Measurements from ENCODE around the gene MACF1. TPM values are rescaled to one million over a fixed set of nuclear protein-coding genes. Genes with fewer than 3 reads are reported as not detected.
"Not testable (repeated sequence)": the region's sequence is repeated elsewhere in the genome, so short reads cannot be mapped to it uniquely, and the experiment has no call there.

Gene MACF1
- total and polyA plus RNA-seq, 8 donors = 16.8 to 662 (median 236) TPM

DNA sequence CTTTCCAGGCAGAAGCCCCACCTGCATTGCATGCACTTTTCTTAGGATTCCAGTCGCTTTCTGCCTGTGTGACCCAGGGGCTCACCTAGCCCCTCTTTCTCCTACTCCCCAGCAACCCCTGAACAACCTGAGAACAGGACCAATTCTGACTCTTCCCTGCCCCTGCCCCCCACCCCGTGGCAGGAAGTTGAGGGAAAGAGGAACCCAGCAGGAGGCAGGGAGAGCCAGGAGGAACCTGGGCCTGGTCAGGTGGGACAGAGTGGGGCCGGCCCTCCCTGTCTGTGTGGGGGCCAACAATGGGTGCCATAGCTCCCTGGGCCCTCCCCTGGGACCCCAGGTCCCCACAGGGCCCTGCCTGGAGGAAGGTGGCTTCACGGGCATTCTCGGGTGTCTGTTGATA lies 293.1 kb downstream of the MACF1 start:
- TF ChIP-seq, protein P1, sequence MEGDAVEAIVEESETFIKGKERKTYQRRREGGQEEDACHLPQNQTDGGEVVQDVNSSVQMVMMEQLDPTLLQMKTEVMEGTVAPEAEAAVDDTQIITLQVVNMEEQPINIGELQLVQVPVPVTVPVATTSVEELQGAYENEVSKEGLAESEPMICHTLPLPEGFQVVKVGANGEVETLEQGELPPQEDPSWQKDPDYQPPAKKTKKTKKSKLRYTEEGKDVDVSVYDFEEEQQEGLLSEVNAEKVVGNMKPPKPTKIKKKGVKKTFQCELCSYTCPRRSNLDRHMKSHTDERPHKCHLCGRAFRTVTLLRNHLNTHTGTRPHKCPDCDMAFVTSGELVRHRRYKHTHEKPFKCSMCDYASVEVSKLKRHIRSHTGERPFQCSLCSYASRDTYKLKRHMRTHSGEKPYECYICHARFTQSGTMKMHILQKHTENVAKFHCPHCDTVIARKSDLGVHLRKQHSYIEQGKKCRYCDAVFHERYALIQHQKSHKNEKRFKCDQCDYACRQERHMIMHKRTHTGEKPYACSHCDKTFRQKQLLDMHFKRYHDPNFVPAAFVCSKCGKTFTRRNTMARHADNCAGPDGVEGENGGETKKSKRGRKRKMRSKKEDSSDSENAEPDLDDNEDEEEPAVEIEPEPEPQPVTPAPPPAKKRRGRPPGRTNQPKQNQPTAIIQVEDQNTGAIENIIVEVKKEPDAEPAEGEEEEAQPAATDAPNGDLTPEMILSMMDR (IDR thresholded peaks at IDR 0.05) = no peak
- TF ChIP-seq POLR2A (IDR thresholded peaks at IDR 0.05) (no peak), EP300 (IDR thresholded peaks at IDR 0.05) (no peak), POLR2AphosphoS5 (IDR thresholded peaks at IDR 0.05) (no peak)
- Histone ChIP-seq H3K27ac (peak overlapping the region in 1 of 5 donors; percentile 16), H3K9me3 (no peaks in the 10 kb centered on the region), H3K36me3 (no peaks in the 10 kb centered on the region), H3K27me3 (peaks cover 0 to 29% (median 6%) of the 10 kb centered on the region in 3 donors), H3K4me1 (no peaks in the 10 kb centered on the region), H3K4me3 (no peak overlapping the region)
- WGBS, 5 donors = 60 to 75% (median 66%) methylated on average over 3 to 5 of the region's 5 CpGs
- no peak for DNase-seq
- intact Hi-C loops (cut with DNase I; ENCODE audit: low total_unique reads) = no loop called here

DNA sequence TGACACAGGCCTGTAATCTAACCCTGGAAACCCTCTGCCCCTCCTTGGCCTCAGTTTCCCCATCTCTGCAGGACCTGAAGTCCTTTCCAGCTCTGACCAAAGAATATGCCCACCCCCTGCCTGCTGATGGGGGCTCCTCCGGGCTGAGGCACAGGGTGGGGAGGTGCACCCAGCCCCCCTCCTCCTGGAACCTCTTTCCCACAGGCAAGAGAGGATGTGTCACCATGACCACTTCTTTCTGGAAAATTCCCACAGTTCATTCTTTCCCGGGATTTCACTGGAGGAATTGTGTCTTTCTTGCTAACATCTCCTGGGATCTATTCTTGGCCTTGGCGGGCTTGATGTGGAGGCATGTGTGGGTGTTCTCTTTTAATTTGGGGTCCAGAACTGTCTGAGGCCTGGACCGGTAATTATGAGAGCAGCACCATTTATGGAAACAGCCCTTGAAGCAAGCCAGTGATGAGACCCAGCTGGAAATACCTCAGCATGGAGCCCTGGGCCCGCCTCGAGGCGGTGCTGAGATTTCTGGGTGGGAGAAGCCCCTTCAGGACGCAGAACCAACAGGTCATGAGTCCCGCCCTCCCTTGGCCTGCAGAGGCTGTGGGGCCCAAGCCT lies 293.7 kb downstream of the MACF1 start:
- H3K9me3 ChIP-seq; H3K36me3 ChIP-seq; H3K4me3 ChIP-seq; H3K4me1 ChIP-seq; intact Hi-C loops (cut with DNase I; ENCODE audit: low total_unique reads): not testable (repeated sequence)
- Histone ChIP-seq H3K27ac (peak overlapping the region in 1 of 5 donors; percentile 14), H3K27me3 (peaks cover 0 to 23% (median 0%) of the 10 kb centered on the region in 3 donors)
- peak in 1 of 2 donors; percentile 79 for DNase-seq
- 67 to 84% (median 72%) methylated on average over 4 to 9 of the region's 9 CpGs for WGBS, 5 donors

DNA sequence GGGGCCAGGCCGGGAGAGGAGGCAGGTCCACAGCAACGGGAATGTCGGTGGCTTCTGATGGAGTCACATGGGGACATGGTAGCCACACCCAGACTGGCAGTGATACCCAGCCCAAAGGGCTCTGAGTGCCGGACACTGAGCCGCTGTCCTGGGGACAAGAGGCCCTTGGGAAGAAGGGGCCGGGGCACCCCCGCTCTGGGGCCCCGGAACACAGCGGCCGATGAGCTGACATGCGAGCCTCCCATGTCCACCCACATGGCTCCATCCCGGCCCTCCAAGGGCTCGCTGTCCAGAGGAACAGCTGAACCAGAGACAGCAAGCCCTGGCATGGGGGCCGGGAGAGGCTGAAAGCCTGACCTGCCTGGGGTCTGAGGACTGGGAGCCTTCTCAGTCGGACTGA lies 294.3 kb downstream of the MACF1 start:
- H3K4me1 ChIP-seq; intact Hi-C loops (cut with DNase I; ENCODE audit: low total_unique reads); H3K4me3 ChIP-seq; H3K36me3 ChIP-seq; DNase-seq; H3K9me3 ChIP-seq: not testable (repeated sequence)
- H3K27ac ChIP-seq = peak overlapping the region in 1 of 5 donors; percentile 2
- H3K27me3 ChIP-seq = peaks cover 0 to 17% (median 0%) of the 10 kb centered on the region in 3 donors
- WGBS, 5 donors = 91 to 100% (median 93%) methylated on average over 1 to 11 of the region's 15 CpGs; no CpG with 5 or more reads in 1 of the 5 donors

DNA sequence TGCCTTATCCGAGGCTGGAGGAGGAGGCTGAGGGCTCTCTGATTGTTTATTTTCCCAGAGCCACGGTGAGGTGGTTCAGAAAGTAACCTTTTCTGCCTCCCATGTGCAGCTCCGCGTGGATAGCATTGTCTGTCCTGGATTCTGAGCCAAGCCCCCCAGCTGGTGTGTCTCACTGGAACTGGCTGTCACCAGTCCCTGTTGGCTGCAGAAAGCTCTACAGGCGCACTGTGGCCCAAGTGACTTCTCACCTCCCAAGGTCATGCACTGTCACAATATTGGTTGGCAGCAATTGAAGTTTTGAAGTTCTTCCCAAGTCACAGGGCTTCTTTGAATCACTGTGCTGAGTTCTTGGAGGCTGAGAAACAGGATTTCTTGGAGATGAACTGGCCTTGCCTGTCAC lies 295.2 kb downstream of the MACF1 start:
- 58 to 66% (median 63%) methylated on average over 2 to 5 of the region's 5 CpGs for WGBS, 5 donors
- H3K27me3 ChIP-seq = peaks cover 0 to 10% (median 0%) of the 10 kb centered on the region in 3 donors
- intact Hi-C loops (cut with DNase I; ENCODE audit: low total_unique reads) = no loop called here
- no peaks in the 10 kb centered on the region for H3K36me3 ChIP-seq
- DNase-seq = no peak
- no peaks in the 10 kb centered on the region for H3K4me1 ChIP-seq
- TF ChIP-seq, protein P1 (IDR thresholded peaks at IDR 0.05) = no peak
- TF ChIP-seq POLR2AphosphoS5 (IDR thresholded peaks at IDR 0.05) = peak in 1 of 3 donors; percentile 5
- H3K9me3 ChIP-seq = no peaks in the 10 kb centered on the region
- no peak overlapping the region for H3K4me3 ChIP-seq
- H3K27ac ChIP-seq = peak overlapping the region in 4 of 5 donors; percentile 2 to 65 (median 14)

DNA sequence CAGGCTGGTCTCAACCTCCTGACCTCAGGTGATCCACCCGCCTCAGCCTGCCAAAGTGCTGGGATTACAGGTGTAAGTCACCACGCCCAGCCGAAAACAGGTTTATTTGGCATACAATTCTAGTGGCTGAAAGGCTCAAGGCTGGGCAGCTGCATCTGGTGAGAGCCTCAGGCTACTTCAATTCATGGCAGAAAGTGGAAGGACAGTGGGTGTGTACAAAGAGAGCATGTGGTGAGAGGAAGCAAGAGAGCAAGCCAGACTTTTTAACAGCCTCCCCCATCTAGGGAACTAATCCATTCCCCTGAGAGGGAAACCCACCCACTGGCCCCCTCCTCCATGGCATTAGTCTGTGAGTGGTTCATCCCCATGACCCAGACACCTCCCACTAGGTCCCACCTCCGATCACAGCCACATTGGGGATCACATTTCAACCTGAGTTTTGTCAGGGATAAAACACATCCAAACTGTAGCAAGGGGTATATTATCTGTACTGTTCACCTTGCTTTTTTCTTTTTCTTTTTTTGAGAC lies 296.4 kb downstream of the MACF1 start:
- no peaks in the 10 kb centered on the region for H3K9me3 ChIP-seq
- no peak for DNase-seq
- no peak overlapping the region for H3K27ac ChIP-seq
- peaks cover 0 to 5% (median 0%) of the 10 kb centered on the region in 3 donors for H3K27me3 ChIP-seq
- intact Hi-C loops (cut with DNase I; ENCODE audit: low total_unique reads) = no loop called here
- no peak overlapping the region for H3K4me3 ChIP-seq
- WGBS, 5 donors = 73 to 86% (median 79%) methylated on average over 4 of the region's 4 CpGs
- no peaks in the 10 kb centered on the region for H3K4me1 ChIP-seq
- no peaks in the 10 kb centered on the region for H3K36me3 ChIP-seq
- TF ChIP-seq EP300 (IDR thresholded peaks at IDR 0.05) = no peak
- TF ChIP-seq POLR2AphosphoS5 (IDR thresholded peaks at IDR 0.05) = no peak
- TF ChIP-seq POLR2A (IDR thresholded peaks at IDR 0.05) = no peak
- TF ChIP-seq, protein P1 (IDR thresholded peaks at IDR 0.05) = no peak
